ENCODE results near the gene CDKN2C. TPM values are rescaled to one million over a fixed set of nuclear protein-coding genes. Genes with fewer than 3 reads are reported as not detected.

Gene CDKN2C
- total RNA-seq, 1 experiment from 2014 or later, result 9.4 TPM

DNA sequence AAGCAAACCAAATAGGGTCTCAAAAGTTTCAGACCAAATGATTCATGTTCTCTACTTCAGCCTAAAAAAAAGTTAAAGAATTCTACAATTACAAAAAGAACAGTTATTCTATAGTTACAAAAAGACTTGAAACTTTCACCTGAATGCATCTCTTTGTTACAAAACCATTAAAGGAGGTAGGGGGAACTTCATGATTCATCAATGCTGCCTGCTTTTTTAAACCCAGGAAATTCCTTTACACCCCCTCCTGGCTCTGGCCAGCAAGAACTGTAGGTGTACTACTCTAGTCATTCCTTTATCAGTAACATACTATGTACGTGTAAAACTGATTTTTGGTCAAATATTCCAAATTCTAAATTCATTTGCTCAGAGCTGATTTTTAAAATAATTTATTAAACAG, 14.9 kb upstream of the CDKN2C start:
- Histone ChIP-seq H4K20me1 (ENCODE audit: insufficient read depth) (0 out of 2 replicates have a peak, but pooled peaks cover 4% of the 10 kb centered on the region), H3K4me2 (ENCODE audit: low read length) (no peak overlapping the region), H3K4me3 (replicated peaks in 1 of 2; ENCODE audit: low read depth in 1 of 2, low read length in 2 of 2) (no peak overlapping the region), H3K9ac (ENCODE audit: low read length) (no peak overlapping the region), H3K9me3 (ENCODE audit: control insufficient read depth in 1 of 2, insufficient read depth in 1 of 2, low read depth in 1 of 2, low read length in 2 of 2) (no peaks in the 10 kb centered on the region), H3K36me3 (ENCODE audit: control insufficient read depth in 1 of 2, insufficient read depth in 2 of 2, low read length in 2 of 2) (no peaks in the 10 kb centered on the region; a peak in 2 of 4 replicates), H3K79me2 (ENCODE audit: insufficient read depth, low read length) (peaks cover 84% of the 10 kb centered on the region), H3K27me3 (ENCODE audit: insufficient read depth, low read length) (no peaks in the 10 kb centered on the region), H3K27ac (ENCODE audit: low read depth, low read length) (no peak overlapping the region), H3K4me1 (ENCODE audit: control insufficient read depth in 1 of 2, insufficient read depth in 2 of 2, low read length in 2 of 2) (peaks cover 3 to 5% of the 10 kb centered on the region in 2 experiments; a peak in 2 of 4 replicates), H3K9me2 (ENCODE audit: insufficient read depth) (no peaks in the 10 kb centered on the region), H2AFZ (ENCODE audit: low read depth, low read length, poor library complexity, severe bottlenecking) (no peak overlapping the region)
- RAD21 ChIA-PET (ENCODE audit: low non-redundant PET in 1 of 2, low total read pairs in 2 of 2, uncharacterized antibody in 2 of 2, unreplicated experiment in 2 of 2), result no interaction called here
- POLR2A ChIA-PET, result no interaction called here
- ATAC-seq (no peak), DNase-seq (ENCODE audit: low read depth, low spot score) (no peak)
- no TSS peak for BruUV-seq (replicated peaks)
- CTCF ChIA-PET, result no interaction called here
- no peak for TF ChIP-seq JUND (IDR thresholded peaks at IDR 0.05)
- no peak for TF ChIP-seq EZH2phosphoT487 (IDR thresholded peaks at IDR 0.05; ENCODE audit: borderline replicate concordance)
- no peak for TF ChIP-seq FOSL1 (IDR thresholded peaks at IDR 0.05; ENCODE audit: low read depth)
- TF ChIP-seq, protein P1, sequence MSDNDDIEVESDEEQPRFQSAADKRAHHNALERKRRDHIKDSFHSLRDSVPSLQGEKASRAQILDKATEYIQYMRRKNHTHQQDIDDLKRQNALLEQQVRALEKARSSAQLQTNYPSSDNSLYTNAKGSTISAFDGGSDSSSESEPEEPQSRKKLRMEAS (IDR thresholded peaks at IDR 0.05), result no peak
- TF ChIP-seq EZH2 (IDR thresholded peaks at IDR 0.05), result no peak
- TF ChIP-seq POLR2AphosphoS5 (IDR thresholded peaks at IDR 0.05; ENCODE audit: low read depth, low read length), result no peak
- TF ChIP-seq, protein P2, sequence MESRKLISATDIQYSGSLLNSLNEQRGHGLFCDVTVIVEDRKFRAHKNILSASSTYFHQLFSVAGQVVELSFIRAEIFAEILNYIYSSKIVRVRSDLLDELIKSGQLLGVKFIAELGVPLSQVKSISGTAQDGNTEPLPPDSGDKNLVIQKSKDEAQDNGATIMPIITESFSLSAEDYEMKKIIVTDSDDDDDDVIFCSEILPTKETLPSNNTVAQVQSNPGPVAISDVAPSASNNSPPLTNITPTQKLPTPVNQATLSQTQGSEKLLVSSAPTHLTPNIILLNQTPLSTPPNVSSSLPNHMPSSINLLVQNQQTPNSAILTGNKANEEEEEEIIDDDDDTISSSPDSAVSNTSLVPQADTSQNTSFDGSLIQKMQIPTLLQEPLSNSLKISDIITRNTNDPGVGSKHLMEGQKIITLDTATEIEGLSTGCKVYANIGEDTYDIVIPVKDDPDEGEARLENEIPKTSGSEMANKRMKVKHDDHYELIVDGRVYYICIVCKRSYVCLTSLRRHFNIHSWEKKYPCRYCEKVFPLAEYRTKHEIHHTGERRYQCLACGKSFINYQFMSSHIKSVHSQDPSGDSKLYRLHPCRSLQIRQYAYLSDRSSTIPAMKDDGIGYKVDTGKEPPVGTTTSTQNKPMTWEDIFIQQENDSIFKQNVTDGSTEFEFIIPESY (IDR thresholded peaks at IDR 0.05; ENCODE audit: extremely low read depth, insufficient replicate concordance, low read length), result no peak
- TF ChIP-seq ZFX (IDR thresholded peaks at IDR 0.05), result no peak
- TF ChIP-seq, protein P3, sequence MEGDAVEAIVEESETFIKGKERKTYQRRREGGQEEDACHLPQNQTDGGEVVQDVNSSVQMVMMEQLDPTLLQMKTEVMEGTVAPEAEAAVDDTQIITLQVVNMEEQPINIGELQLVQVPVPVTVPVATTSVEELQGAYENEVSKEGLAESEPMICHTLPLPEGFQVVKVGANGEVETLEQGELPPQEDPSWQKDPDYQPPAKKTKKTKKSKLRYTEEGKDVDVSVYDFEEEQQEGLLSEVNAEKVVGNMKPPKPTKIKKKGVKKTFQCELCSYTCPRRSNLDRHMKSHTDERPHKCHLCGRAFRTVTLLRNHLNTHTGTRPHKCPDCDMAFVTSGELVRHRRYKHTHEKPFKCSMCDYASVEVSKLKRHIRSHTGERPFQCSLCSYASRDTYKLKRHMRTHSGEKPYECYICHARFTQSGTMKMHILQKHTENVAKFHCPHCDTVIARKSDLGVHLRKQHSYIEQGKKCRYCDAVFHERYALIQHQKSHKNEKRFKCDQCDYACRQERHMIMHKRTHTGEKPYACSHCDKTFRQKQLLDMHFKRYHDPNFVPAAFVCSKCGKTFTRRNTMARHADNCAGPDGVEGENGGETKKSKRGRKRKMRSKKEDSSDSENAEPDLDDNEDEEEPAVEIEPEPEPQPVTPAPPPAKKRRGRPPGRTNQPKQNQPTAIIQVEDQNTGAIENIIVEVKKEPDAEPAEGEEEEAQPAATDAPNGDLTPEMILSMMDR (IDR thresholded peaks at IDR 0.05 in 2 of 3, conservative IDR thresholded peaks at IDR 0.05 in 1 of 3; ENCODE audit: borderline replicate concordance in 1 of 3, insufficient read depth in 1 of 3, low read depth in 2 of 3, low read length in 2 of 3), result no peak
- TF ChIP-seq, protein P4, sequence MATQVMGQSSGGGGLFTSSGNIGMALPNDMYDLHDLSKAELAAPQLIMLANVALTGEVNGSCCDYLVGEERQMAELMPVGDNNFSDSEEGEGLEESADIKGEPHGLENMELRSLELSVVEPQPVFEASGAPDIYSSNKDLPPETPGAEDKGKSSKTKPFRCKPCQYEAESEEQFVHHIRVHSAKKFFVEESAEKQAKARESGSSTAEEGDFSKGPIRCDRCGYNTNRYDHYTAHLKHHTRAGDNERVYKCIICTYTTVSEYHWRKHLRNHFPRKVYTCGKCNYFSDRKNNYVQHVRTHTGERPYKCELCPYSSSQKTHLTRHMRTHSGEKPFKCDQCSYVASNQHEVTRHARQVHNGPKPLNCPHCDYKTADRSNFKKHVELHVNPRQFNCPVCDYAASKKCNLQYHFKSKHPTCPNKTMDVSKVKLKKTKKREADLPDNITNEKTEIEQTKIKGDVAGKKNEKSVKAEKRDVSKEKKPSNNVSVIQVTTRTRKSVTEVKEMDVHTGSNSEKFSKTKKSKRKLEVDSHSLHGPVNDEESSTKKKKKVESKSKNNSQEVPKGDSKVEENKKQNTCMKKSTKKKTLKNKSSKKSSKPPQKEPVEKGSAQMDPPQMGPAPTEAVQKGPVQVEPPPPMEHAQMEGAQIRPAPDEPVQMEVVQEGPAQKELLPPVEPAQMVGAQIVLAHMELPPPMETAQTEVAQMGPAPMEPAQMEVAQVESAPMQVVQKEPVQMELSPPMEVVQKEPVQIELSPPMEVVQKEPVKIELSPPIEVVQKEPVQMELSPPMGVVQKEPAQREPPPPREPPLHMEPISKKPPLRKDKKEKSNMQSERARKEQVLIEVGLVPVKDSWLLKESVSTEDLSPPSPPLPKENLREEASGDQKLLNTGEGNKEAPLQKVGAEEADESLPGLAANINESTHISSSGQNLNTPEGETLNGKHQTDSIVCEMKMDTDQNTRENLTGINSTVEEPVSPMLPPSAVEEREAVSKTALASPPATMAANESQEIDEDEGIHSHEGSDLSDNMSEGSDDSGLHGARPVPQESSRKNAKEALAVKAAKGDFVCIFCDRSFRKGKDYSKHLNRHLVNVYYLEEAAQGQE (IDR thresholded peaks at IDR 0.05; ENCODE audit: low read depth), result no peak
- TF ChIP-seq RAD21 (IDR thresholded peaks at IDR 0.05; ENCODE audit: low read depth), result no peak
- no peak for TF ChIP-seq SP1 (IDR thresholded peaks at IDR 0.05; ENCODE audit: low read depth)
- intact Hi-C loops (cut with micrococcal nuclease), result no loop called here

All from HCT116 (cell line).